Bronchial epithelial cell (primary cell): ENCODE results near the gene PPM1N. TPM values are rescaled to one million over a fixed set of nuclear protein-coding genes. Genes with fewer than 3 reads are reported as not detected.

Source experiments
- DNase-seq: peaks from one replicate; pipeline ENCODE4 v3.0.0-alpha.2; 2010; ENCODE audit warnings: low read depth
- FAIRE-seq: peaks from 2 replicates; lab custom pipeline; 2011; peaks lifted over from hg19 to GRCh38; lab: Jason Lieb, UNC
- H3K27me3 ChIP-seq: 2 replicates; pipeline ENCODE4 v1.5.1; 2011; ENCODE audit warnings: low read length; ENCODE audit not compliant: control insufficient read depth, insufficient read depth
- H3K36me3 ChIP-seq: 2 replicates; pipeline ENCODE4 v1.5.1; 2011; ENCODE audit warnings: low read length; ENCODE audit not compliant: control insufficient read depth, insufficient read depth
- H3K4me3 ChIP-seq: 2 replicates; pipeline ENCODE4 v1.5.1; 2011; ENCODE audit warnings: mild to moderate bottlenecking, low read depth, low read length, control low read depth
- total RNA-seq: library from RNA; depleted of rRNA; stranded (reverse); fragments of >200 nt; gene quantifications from 2 replicates; pipeline ENCODE4 v1.2.1, GENCODE V29; 2014
- TF ChIP-seq, protein P1 (sequence below): IDR thresholded peaks from 2 replicates; pipeline ENCODE4 v1.5.1; 2011; ENCODE audit warnings: mild to moderate bottlenecking, moderate library complexity, low read length, control low read depth, inconsistent platforms; ENCODE audit not compliant: insufficient read depth, severe bottlenecking

PPM1N gene
- total RNA-seq, 1 donor from 2014 or later, result 1.6 TPM

DNA sequence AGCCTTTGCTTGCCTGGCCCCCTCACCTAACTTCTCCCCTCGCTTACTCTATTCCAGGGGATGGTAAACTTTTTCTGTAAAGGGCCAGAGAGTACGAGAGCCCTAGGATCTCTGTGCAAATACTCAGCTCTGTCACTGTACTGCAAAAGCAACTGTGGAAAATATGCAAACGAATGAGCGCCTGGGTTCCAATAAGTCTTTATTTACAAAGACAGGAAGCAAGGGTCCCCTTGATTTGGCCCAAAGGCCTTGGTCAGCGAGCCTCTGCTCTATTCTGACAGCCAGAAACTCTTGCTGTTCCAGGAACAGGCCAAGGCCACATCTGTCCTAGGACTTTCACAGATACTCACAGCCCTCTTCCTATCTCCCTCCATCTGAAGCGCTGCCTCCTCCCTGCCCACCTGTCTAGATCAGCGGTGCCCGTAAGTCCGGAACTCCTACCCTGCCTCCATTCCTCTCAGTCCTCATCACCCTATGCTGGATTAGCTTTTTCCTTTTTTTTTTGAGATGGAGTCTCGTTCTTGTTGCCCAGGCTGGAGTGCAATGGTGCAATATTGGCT lies 49.0 kb downstream of the PPM1N start:
- Histone ChIP-seq H3K27me3 (no peaks in the 10 kb centered on the region), H3K36me3 (no peaks in the 10 kb centered on the region), H3K4me3 (no peak overlapping the region)
- DNase-seq, result no peak
- TF ChIP-seq, protein P1, sequence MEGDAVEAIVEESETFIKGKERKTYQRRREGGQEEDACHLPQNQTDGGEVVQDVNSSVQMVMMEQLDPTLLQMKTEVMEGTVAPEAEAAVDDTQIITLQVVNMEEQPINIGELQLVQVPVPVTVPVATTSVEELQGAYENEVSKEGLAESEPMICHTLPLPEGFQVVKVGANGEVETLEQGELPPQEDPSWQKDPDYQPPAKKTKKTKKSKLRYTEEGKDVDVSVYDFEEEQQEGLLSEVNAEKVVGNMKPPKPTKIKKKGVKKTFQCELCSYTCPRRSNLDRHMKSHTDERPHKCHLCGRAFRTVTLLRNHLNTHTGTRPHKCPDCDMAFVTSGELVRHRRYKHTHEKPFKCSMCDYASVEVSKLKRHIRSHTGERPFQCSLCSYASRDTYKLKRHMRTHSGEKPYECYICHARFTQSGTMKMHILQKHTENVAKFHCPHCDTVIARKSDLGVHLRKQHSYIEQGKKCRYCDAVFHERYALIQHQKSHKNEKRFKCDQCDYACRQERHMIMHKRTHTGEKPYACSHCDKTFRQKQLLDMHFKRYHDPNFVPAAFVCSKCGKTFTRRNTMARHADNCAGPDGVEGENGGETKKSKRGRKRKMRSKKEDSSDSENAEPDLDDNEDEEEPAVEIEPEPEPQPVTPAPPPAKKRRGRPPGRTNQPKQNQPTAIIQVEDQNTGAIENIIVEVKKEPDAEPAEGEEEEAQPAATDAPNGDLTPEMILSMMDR, result no peak
- no peak for FAIRE-seq

DNA sequence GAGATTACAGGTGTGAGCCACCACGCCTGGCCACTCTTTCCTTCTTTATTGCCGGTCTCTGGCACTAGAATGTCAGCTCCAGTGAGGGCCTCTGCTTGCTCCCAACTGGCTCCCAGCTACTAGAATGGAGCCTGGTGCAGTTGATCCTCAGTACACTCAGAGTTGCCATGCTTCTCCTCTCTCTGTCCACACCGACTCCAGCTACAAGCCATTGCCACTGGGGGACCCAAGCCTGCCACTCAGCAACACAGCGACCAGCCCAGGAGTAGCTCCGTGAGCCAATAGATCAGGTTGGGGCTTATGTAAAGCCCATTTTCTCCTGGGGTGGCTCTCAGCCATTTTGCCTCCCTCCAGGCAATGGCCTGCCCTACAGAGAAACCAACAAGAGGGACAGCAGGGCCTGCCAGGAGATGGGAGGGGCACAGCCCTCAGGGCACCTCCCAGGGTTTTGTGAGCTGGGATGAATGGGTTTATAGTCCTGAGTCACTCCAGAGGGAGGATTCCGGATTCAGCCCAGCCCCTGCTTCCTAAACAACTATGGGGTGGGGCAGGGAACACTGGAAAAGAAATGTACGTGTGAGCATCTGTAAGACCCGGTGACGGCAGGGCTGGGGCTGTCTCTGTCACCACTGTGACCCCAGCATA lies 49.8 kb downstream of the PPM1N start:
- TF ChIP-seq, protein P1, result no peak
- DNase-seq (peak; percentile 86), FAIRE-seq (no peak)
- Histone ChIP-seq H3K36me3 (no peaks in the 10 kb centered on the region), H3K27me3 (no peaks in the 10 kb centered on the region), H3K4me3 (no peak overlapping the region)

Other genes with a start within 250 kb of the PPM1N start
- 10.8 and 14.8 TPM in 2 replicates for gene MARK4, start 247.2 kb upstream of the PPM1N start, total RNA-seq
- under 0.01 TPM in 1 of 2 replicates, not detected in the other for gene CKM, start 175.6 kb upstream of the PPM1N start, total RNA-seq
- 83.5 and 99.5 TPM in 2 replicates for gene KLC3, start 157.7 kb upstream of the PPM1N start, total RNA-seq
- 3.9 and 4.6 TPM in 2 replicates for gene ERCC2, start 127.9 kb upstream of the PPM1N start, total RNA-seq
- 16.6 and 31.2 TPM in 2 replicates for gene PPP1R13L, start 93.4 kb upstream of the PPM1N start, total RNA-seq
- gene POLR1G, start 91.8 kb upstream of the PPM1N start, total RNA-seq, result 8.8 and 16.8 TPM in 2 replicates
- 65.0 and 78.5 TPM in 2 replicates for gene ERCC1, start 74.5 kb upstream of the PPM1N start, total RNA-seq
- 3.6 and 4.2 TPM in 2 replicates for gene FOSB, start 30.4 kb upstream of the PPM1N start, total RNA-seq
- gene RTN2, start 1.4 kb upstream of the PPM1N start, total RNA-seq, result 2.1 and 2.9 TPM in 2 replicates
- 59.0 and 86.0 TPM in 2 replicates for gene VASP, start 9.0 kb downstream of the PPM1N start, total RNA-seq
- 5.3 and 7.0 TPM in 2 replicates for gene OPA3, start 86.4 kb downstream of the PPM1N start, total RNA-seq
- not detected in 2 replicates for gene GPR4, start 103.8 kb downstream of the PPM1N start, total RNA-seq
- 144 and 153 TPM in 2 replicates for gene EML2, start 141.0 kb downstream of the PPM1N start, total RNA-seq
- gene GIPR, start 169.8 kb downstream of the PPM1N start, total RNA-seq, result 0.38 and 0.53 TPM in 2 replicates
- 429 and 572 TPM in 2 replicates for gene SNRPD2, start 193.5 kb downstream of the PPM1N start, total RNA-seq
- 7.7 and 11.6 TPM in 2 replicates for gene QPCTL, start 194.2 kb downstream of the PPM1N start, total RNA-seq
- 2.4 and 5.5 TPM in 2 replicates for gene FBXO46, start 232.5 kb downstream of the PPM1N start, total RNA-seq
- gene MEIOSIN, start 235.0 kb downstream of the PPM1N start, total RNA-seq, result not detected in 2 replicates